Spleen (tissue), 11 donors: Measurements from ENCODE around the gene CXCL1. TPM values are rescaled to one million over a fixed set of nuclear protein-coding genes. Genes with fewer than 3 reads are reported as not detected.

ENCODE experiments used
- DNase-seq: peaks from one replicate; pipeline ENCODE4 v3.0.0-alpha.2; 2020
- H3K27ac ChIP-seq, 8 donors: fragments of 200-600 bp; sonication (generic) in 7 of 8; 1 replicate in 4 of 8; 2 replicates in 4 of 8; pipeline versions ENCODE4 v1.5.0 to v1.8.0; 2016 to 2021; ENCODE audit warnings: inconsistent platforms in 4 of 8, mild to moderate bottlenecking in 4 of 8, moderate library complexity in 1 of 8
- H3K27me3 ChIP-seq, 7 donors: fragments of 200-600 bp; sonication (generic) in 6 of 7; replicated peaks in 1 of 7; 1 replicate in 4 of 7; 2 replicates in 3 of 7; pipeline versions ENCODE4 v1.5.0 to v1.8.0; 2016 to 2021; ENCODE audit warnings: inconsistent platforms in 3 of 7, mild to moderate bottlenecking in 1 of 7
- H3K36me3 ChIP-seq, 6 donors: fragments of 200-600 bp; sonication (generic) in 5 of 6; 1 replicate in 4 of 6; 2 replicates in 2 of 6; pipeline versions ENCODE4 v1.5.0 to v1.8.0; 2016 to 2021; ENCODE audit warnings: inconsistent platforms in 2 of 6
- H3K4me1 ChIP-seq, 6 donors: fragments of 200-600 bp; sonication (generic) in 5 of 6; 1 replicate in 3 of 6; 2 replicates in 3 of 6; pipeline versions ENCODE4 v1.5.0 to v1.8.0; 2016 to 2021; ENCODE audit warnings: inconsistent platforms in 3 of 6
- H3K4me3 ChIP-seq, 8 donors: fragments of 200-600 bp; sonication (generic) in 7 of 8; 1 replicate in 4 of 8; 2 replicates in 4 of 8; pipeline versions ENCODE4 v1.5.0 to v1.8.0; 2016 to 2021; ENCODE audit warnings: inconsistent platforms in 4 of 8, mild to moderate bottlenecking in 4 of 8, moderate library complexity in 2 of 8
- H3K9me3 ChIP-seq, 8 donors: fragments of 200-600 bp; sonication (generic) in 7 of 8; 1 replicate in 4 of 8; 2 replicates in 4 of 8; pipeline versions ENCODE4 v1.5.0 to v1.8.0; 2016 to 2021; ENCODE audit warnings: inconsistent platforms in 4 of 8
- POLR2A ChIP-seq, 3 donors: fragments of 450-650 bp; IDR thresholded peaks; one replicate each; pipeline ENCODE4 v1.5.1; 2017; ENCODE audit warnings: antibody characterized with exemption in 3 of 3, mild to moderate bottlenecking in 1 of 3
- POLR2AphosphoS5 ChIP-seq, 3 donors: sonication (generic); formaldehyde crosslinking; IDR thresholded peaks; one replicate each; pipeline ENCODE4 v1.5.1; 2017; ENCODE audit warnings: antibody characterized with exemption in 3 of 3
- WGBS, 5 donors: extraction: QIAGEN DNeasy Blood & Tissue Kit in 3 of 5; methylation state at CpG; one replicate each; pipeline versions ENCODE4 v1.1.5 to v1.1.7; 2013 to 2018; 5-methylcytosine and 5-hydroxymethylcytosine counted together
- intact Hi-C: fragments of 100-400 bp; cut with DNase I; formaldehyde crosslinking; loops from one replicate; pipeline ENCODE4 v1.15.0; 2023; ENCODE audit warnings: low total_unique reads
- polyA plus RNA-seq, 3 donors: library from polyadenylated mRNA; stranded (reverse); fragments of 200-250 nt; gene quantifications; one replicate each; pipeline ENCODE4 v1.2.1, GENCODE V29; 2013
- total RNA-seq, 7 donors: library from RNA; depleted of rRNA in 3 of 7; stranded (reverse); fragments of >200 nt in 3 of 7; fragmentation: NEBNext Ultra II Directional in 4 of 7; extraction: Animal tissue kit (Norgen Biotek cat#: 25700) in 4 of 7; gene quantifications; one replicate each; pipeline versions ENCODE4 v1.1.0 to v1.2.1, GENCODE V29; 2016 to 2021
- TF ChIP-seq, protein P1 (sequence below), 11 experiments: fragments of 200-600 bp in 7 of 11; fragments of 450-650 bp in 4 of 11; sonication (generic) in 4 of 11; IDR thresholded peaks in 8 of 11; conservative IDR thresholded peaks in 3 of 11; 1 replicate in 7 of 11; 2 replicates in 4 of 11; pipeline versions ENCODE4 v1.4.0 to v1.8.0; 2016 to 2021; ENCODE audit warnings: antibody characterized with exemption in 11 of 11, inconsistent platforms in 4 of 11, mild to moderate bottlenecking in 1 of 11
- donor health status: healthy with polysubstance abuse.
- donor health status: DM: no; HTN: no; CAD: no; lungs with moderate emphysema.
- donor health status: DM: no; HTN: no; CAD: no.
- donor health status: Bipolar disorder and iron deficiency.
- donor health status: healthy.
- donor health status: DM: no; HTN: no; CAD: no.
- donor health status: DM: yes; HTN: yes; CAD: no.

The CXCL1 gene
- total and polyA plus RNA-seq, 10 donors, result 40.9 to 208 (median 154) TPM

DNA sequence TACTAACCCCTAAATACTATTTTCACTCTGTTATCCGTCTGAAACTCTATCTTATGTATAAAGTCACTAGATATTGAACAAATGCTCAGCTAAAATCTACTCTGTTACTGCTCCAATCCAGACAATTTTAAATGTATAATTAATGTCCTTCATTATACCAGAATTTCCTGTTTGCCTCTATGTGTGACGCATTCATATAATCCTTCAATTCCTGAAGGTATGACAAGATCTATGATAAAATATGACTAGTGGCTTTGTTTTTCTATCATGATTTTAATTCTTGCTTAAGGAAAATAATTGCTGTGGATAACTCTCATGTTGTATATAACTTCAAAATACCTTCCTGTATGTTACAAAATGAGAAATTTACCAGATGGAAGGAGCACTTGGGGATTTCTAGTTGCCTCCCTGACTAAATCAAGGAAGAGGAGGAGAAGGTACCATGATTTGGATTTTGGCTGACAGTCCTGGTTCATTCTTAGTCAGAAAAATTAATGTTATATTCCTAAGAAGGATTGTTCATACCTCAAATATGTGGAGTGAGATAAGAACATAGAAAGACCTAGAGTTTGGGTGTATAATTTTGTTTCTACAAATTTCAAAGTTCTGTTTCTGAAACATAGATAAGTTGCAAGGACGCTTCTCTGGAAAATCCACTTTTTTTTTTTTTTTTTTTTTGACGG is 27.8 kb upstream of the CXCL1 start:
- TF ChIP-seq POLR2AphosphoS5 (IDR thresholded peaks at IDR 0.05) (no peak), POLR2A (IDR thresholded peaks at IDR 0.05) (no peak)
- TF ChIP-seq, protein P1, sequence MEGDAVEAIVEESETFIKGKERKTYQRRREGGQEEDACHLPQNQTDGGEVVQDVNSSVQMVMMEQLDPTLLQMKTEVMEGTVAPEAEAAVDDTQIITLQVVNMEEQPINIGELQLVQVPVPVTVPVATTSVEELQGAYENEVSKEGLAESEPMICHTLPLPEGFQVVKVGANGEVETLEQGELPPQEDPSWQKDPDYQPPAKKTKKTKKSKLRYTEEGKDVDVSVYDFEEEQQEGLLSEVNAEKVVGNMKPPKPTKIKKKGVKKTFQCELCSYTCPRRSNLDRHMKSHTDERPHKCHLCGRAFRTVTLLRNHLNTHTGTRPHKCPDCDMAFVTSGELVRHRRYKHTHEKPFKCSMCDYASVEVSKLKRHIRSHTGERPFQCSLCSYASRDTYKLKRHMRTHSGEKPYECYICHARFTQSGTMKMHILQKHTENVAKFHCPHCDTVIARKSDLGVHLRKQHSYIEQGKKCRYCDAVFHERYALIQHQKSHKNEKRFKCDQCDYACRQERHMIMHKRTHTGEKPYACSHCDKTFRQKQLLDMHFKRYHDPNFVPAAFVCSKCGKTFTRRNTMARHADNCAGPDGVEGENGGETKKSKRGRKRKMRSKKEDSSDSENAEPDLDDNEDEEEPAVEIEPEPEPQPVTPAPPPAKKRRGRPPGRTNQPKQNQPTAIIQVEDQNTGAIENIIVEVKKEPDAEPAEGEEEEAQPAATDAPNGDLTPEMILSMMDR (IDR thresholded peaks at IDR 0.05 in 8 of 11, conservative IDR thresholded peaks at IDR 0.05 in 3 of 11), result no peak
- WGBS, 5 donors, result 57 to 78% (median 66%) methylated on average over 4 of the region's 4 CpGs
- Histone ChIP-seq H3K27ac (no peak overlapping the region), H3K27me3 (peaks cover 0 to 16% (median 0%) of the 10 kb centered on the region in 7 donors), H3K4me1 (peaks cover 0 to 15% (median 3%) of the 10 kb centered on the region in 6 donors), H3K4me3 (no peak overlapping the region), H3K9me3 (peaks cover 0 to under 1% (median 0%) of the 10 kb centered on the region in 8 donors), H3K36me3 (no peaks in the 10 kb centered on the region)
- intact Hi-C loops, result no loop called here
- DNase-seq, result no peak

DNA sequence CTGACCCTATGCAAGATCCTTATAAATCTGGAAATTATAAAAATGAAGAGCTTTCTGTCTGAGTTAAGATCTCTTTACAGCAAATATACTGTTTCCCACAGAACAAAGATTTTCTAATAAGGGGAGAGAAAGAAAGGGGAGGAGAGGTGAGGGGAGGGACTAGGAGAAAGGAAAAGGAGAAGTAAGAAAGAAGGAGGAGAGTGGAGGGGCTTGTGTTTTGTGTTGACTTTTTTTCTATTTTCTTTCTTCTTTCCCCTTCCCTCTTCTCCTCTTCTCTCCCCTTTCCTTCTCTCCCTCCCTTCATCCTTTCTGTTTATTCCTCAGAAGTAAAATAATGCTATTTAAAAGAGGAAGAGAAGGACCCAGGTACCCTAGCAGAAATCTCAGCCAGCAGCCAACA is 26.5 kb upstream of the CXCL1 start:
- peak overlapping the region in 1 of 8 donors; percentile 21 for H3K27ac ChIP-seq
- TF ChIP-seq, protein P1 (IDR thresholded peaks at IDR 0.05 in 8 of 11, conservative IDR thresholded peaks at IDR 0.05 in 3 of 11), result no peak
- TF ChIP-seq POLR2A (IDR thresholded peaks at IDR 0.05) (no peak), POLR2AphosphoS5 (IDR thresholded peaks at IDR 0.05) (no peak)
- peaks cover 0 to 3% (median 0%) of the 10 kb centered on the region in 7 donors for H3K27me3 ChIP-seq
- no peak for DNase-seq
- H3K4me3 ChIP-seq, result no peak overlapping the region
- H3K9me3 ChIP-seq, result no peaks in the 10 kb centered on the region
- H3K36me3 ChIP-seq, result no peaks in the 10 kb centered on the region
- intact Hi-C loops, result no loop called here
- H3K4me1 ChIP-seq, result peaks cover 0 to 10% (median 2%) of the 10 kb centered on the region in 6 donors

DNA sequence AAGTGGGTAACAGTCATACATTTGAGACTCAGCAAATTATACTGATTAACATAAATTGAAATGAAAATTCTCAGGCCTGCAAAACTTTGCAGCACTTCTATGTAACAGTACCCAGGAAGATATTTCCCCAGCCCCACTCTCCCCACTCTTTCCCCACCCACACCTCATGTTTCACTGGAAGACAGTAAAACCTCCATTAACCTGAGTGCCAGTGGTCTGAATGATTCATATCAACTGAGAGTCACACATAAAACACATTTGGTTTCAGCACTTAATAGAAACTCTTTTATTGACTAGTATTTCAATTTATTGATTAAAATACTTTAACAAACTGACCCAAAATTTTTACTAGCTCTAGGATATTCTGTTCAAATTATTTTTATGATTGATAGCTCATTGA is 25.8 kb upstream of the CXCL1 start:
- intact Hi-C loops, result no loop called here
- peak overlapping the region in 1 of 8 donors; percentile 66 for H3K27ac ChIP-seq
- peaks cover 0 to 10% (median 3%) of the 10 kb centered on the region in 6 donors for H3K4me1 ChIP-seq
- no peaks in the 10 kb centered on the region for H3K9me3 ChIP-seq
- no peaks in the 10 kb centered on the region for H3K27me3 ChIP-seq
- no peaks in the 10 kb centered on the region for H3K36me3 ChIP-seq
- DNase-seq, result no peak
- H3K4me3 ChIP-seq, result no peak overlapping the region
- TF ChIP-seq POLR2A (IDR thresholded peaks at IDR 0.05) (no peak), POLR2AphosphoS5 (IDR thresholded peaks at IDR 0.05) (no peak)
- TF ChIP-seq, protein P1 (IDR thresholded peaks at IDR 0.05 in 8 of 11, conservative IDR thresholded peaks at IDR 0.05 in 3 of 11), result no peak

DNA sequence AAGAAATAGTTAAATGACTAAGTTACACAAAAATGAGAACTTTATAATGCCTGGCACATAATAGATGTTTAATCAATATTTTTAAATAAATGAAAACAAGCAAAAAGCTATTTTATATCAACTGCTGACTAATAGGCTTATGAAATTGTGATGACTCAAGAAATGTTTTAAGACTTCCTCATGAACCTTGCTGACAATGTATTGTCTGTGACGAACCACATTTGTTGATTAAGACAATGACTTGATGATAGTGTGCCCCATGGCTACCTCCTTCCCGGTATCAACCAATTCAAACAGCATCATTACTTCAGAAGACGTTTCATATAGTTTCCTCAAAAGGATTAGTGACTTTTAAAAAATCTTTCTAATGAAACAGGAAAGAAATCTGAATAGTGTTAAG is 24.8 kb upstream of the CXCL1 start:
- Histone ChIP-seq H3K36me3 (no peaks in the 10 kb centered on the region), H3K4me3 (no peak overlapping the region), H3K9me3 (no peaks in the 10 kb centered on the region), H3K4me1 (peaks cover 0 to 10% (median 3%) of the 10 kb centered on the region in 6 donors), H3K27me3 (no peaks in the 10 kb centered on the region), H3K27ac (peak overlapping the region in 6 of 8 donors; percentile 22 to 66 (median 48))
- no peak for TF ChIP-seq POLR2AphosphoS5 (IDR thresholded peaks at IDR 0.05)
- TF ChIP-seq, protein P1 (IDR thresholded peaks at IDR 0.05 in 8 of 11, conservative IDR thresholded peaks at IDR 0.05 in 3 of 11), result no peak
- intact Hi-C loops, result no loop called here
- 41 to 70% (median 48%) methylated on average over 3 of the region's 3 CpGs for WGBS, 5 donors
- no peak for DNase-seq
